Raji (cell line): ENCODE measurements around the gene CCR5.

Experiments used
- POLR2A ChIP-seq: IDR thresholded peaks from 2 replicates; pipeline ENCODE4 v1.6.1; 2011; ENCODE audit warnings: low read depth, low read length, control low read depth; ENCODE audit not compliant: insufficient read depth

CCR5 gene

GRCh38 chr3:46407970-46408369, 37.2 kb downstream of the CCR5 start:
- no peak for TF ChIP-seq POLR2A

GRCh38 chr3:46408853-46409252, 38.1 kb downstream of the CCR5 start:
- no peak for TF ChIP-seq POLR2A

GRCh38 chr3:46409739-46410489, 39.2 kb downstream of the CCR5 start:
- no peak for TF ChIP-seq POLR2A

- no peak for TF ChIP-seq POLR2A
Observed at GRCh38 chr3:46410669-46411068, 39.9 kb downstream of the CCR5 start.

- TF ChIP-seq POLR2A, result no peak
Observed at GRCh38 chr3:46411271-46411670, 40.5 kb downstream of the CCR5 start.

- no peak for TF ChIP-seq POLR2A
Observed at GRCh38 chr3:46412786-46413298, 42.1 kb downstream of the CCR5 start.

GRCh38 chr3:46413951-46414350, 43.2 kb downstream of the CCR5 start:
- TF ChIP-seq POLR2A, result no peak

GRCh38 chr3:46414739-46415138, 44.0 kb downstream of the CCR5 start:
- TF ChIP-seq POLR2A, result no peak

- TF ChIP-seq POLR2A, result no peak
Observed at GRCh38 chr3:46416125-46416810, 45.5 kb downstream of the CCR5 start.

- no peak for TF ChIP-seq POLR2A
Observed at GRCh38 chr3:46416811-46417510, 46.2 kb downstream of the CCR5 start.

GRCh38 chr3:46417841-46418611, 47.3 kb downstream of the CCR5 start:
- TF ChIP-seq POLR2A, result no peak

- no peak for TF ChIP-seq POLR2A
Observed at GRCh38 chr3:46419816-46420215, 49.1 kb downstream of the CCR5 start.

GRCh38 chr3:46420931-46421330, 50.2 kb downstream of the CCR5 start:
- no peak for TF ChIP-seq POLR2A

GRCh38 chr3:46422617-46423016, 51.9 kb downstream of the CCR5 start:
- TF ChIP-seq POLR2A, result no peak

GRCh38 chr3:46423588-46423987, 52.8 kb downstream of the CCR5 start:
- TF ChIP-seq POLR2A, result no peak
